ENCODE results near the gene ATP6AP1.

Gene ATP6AP1

GRCh38 chrX:154426916-154427770 is 1.3 kb upstream of the ATP6AP1 start:
- no peak overlapping the region for H3K14ac ChIP-seq (ENCODE audit: low read length)

GRCh38 chrX:154429711-154430110 is 1.2 kb downstream of the ATP6AP1 start:
- Histone ChIP-seq H3K4me1 (ENCODE audit: control insufficient read depth in 2 of 2, insufficient read depth in 1 of 2, low read depth in 1 of 2, low read length in 2 of 2) (peaks cover 0 to 6% of the 10 kb centered on the region in 2 donors), H3K79me1 (ENCODE audit: low read depth, low read length) (peaks cover 11% of the 10 kb centered on the region), H2BK5ac (ENCODE audit: low read length) (no peak overlapping the region), H3K23ac (ENCODE audit: low read depth, low read length, poor library complexity) (no peak overlapping the region), H2AK5ac (ENCODE audit: low read depth, low read length) (no peak overlapping the region), H4K91ac (ENCODE audit: low read depth, low read length, poor library complexity) (no peak overlapping the region), H3K4ac (ENCODE audit: low read length) (no peak overlapping the region), H4K8ac (ENCODE audit: low read depth, low read length) (no peak overlapping the region), H3K4me3 (ENCODE audit: low read length in 2 of 2) (no peak overlapping the region), H3K14ac (ENCODE audit: low read length) (no peak overlapping the region), H2BK15ac (ENCODE audit: low read length) (no peak overlapping the region), H3K4me2 (ENCODE audit: insufficient read depth, low read length, poor library complexity, severe bottlenecking) (no peak overlapping the region), H3K9ac (ENCODE audit: low read depth, low read length, poor library complexity) (no peak overlapping the region), H2AFZ (ENCODE audit: low read length) (no peak overlapping the region), H3K27me3 (ENCODE audit: control insufficient read depth in 3 of 3, insufficient read depth in 3 of 3, low read depth in 1 of 3, low read length in 3 of 3) (no peaks in the 10 kb centered on the region), H2BK120ac (ENCODE audit: low read depth, low read length) (no peak overlapping the region), H3K36me3 (replicated peaks in 1 of 2; ENCODE audit: control insufficient read depth in 2 of 2, insufficient read depth in 2 of 2, low read length in 2 of 2) (peaks cover 7 to 38% of the 10 kb centered on the region in 2 donors), H2BK12ac (ENCODE audit: low read length) (no peak overlapping the region), H3K9me3 (replicated peaks in 1 of 2; ENCODE audit: control insufficient read depth in 2 of 2, insufficient read depth in 1 of 2, low read depth in 1 of 2, low read length in 2 of 2) (no peaks in the 10 kb centered on the region), H3K18ac (ENCODE audit: low read length) (no peak overlapping the region), H3K27ac (replicated peaks; ENCODE audit: low read length) (no peak overlapping the region)
- no CpG with 5 or more reads among the region's 2 CpGs for WGBS, 2 donors (ENCODE audit: extremely low coverage in 2 of 2, insufficient read length in 2 of 2, insufficient replicate concordance in 1 of 2)
- DNase-seq (ENCODE audit: low spot score), result no peak

More at GRCh38 chrX:154426916-154427770, 1.3 kb upstream of the ATP6AP1 start:
- H3K23ac ChIP-seq (ENCODE audit: low read depth, low read length, poor library complexity), result no peak overlapping the region
- no peak overlapping the region for H3K27ac ChIP-seq (replicated peaks; ENCODE audit: low read length)
- no peak overlapping the region for H4K8ac ChIP-seq (ENCODE audit: low read depth, low read length)
- H3K4ac ChIP-seq (ENCODE audit: low read length), result no peak overlapping the region
- H2AFZ ChIP-seq (ENCODE audit: low read length), result no peak overlapping the region
- H3K4me1 ChIP-seq (ENCODE audit: control insufficient read depth in 2 of 2, insufficient read depth in 1 of 2, low read depth in 1 of 2, low read length in 2 of 2), result peaks cover 0 to 6% of the 10 kb centered on the region in 2 donors
- H4K91ac ChIP-seq (ENCODE audit: low read depth, low read length, poor library complexity), result no peak overlapping the region
- H3K4me3 ChIP-seq (ENCODE audit: low read length in 2 of 2), result no peak overlapping the region
- no peak overlapping the region for H2BK15ac ChIP-seq (ENCODE audit: low read length)
- H3K9me3 ChIP-seq (replicated peaks in 1 of 2; ENCODE audit: control insufficient read depth in 2 of 2, insufficient read depth in 1 of 2, low read depth in 1 of 2, low read length in 2 of 2), result no peaks in the 10 kb centered on the region
- peaks cover 0 to 12% of the 10 kb centered on the region in 2 donors for H3K36me3 ChIP-seq (replicated peaks in 1 of 2; ENCODE audit: control insufficient read depth in 2 of 2, insufficient read depth in 2 of 2, low read length in 2 of 2)
- H2BK5ac ChIP-seq (ENCODE audit: low read length), result no peak overlapping the region
- no peak for DNase-seq (ENCODE audit: low spot score)
- H3K79me1 ChIP-seq (ENCODE audit: low read depth, low read length), result peaks cover 9% of the 10 kb centered on the region
- H3K9ac ChIP-seq (ENCODE audit: low read depth, low read length, poor library complexity), result no peak overlapping the region
- no CpG with 5 or more reads among the region's 13 CpGs for WGBS, 2 donors (ENCODE audit: extremely low coverage in 2 of 2, insufficient read length in 2 of 2, insufficient replicate concordance in 1 of 2)
- no peak overlapping the region for H2BK120ac ChIP-seq (ENCODE audit: low read depth, low read length)
- no peaks in the 10 kb centered on the region for H3K27me3 ChIP-seq (ENCODE audit: control insufficient read depth in 3 of 3, insufficient read depth in 3 of 3, low read depth in 1 of 3, low read length in 3 of 3)
- H3K4me2 ChIP-seq (ENCODE audit: insufficient read depth, low read length, poor library complexity, severe bottlenecking), result no peak overlapping the region
- H2BK12ac ChIP-seq (ENCODE audit: low read length), result no peak overlapping the region
- no peak overlapping the region for H3K18ac ChIP-seq (ENCODE audit: low read length)
- no peak overlapping the region for H2AK5ac ChIP-seq (ENCODE audit: low read depth, low read length)

DNA sequence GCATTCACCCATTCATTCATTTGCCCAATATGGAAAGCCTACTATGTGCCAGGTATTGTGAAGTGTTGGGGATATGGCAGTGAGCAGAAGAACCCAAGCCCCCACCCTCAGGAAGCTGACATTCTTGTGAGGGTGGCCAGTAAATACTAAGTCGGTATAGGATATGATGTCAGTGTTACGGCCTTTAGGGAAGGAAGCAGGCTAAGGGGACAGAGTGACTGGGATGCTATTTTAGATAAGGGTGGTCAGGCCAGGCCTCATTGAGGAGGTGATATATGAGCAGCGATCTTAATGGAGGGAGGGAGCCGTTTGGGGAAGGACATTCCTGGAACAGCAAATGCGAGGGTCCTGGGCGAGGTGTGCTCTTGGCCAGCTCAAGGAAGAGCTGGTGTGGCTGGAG is 2.0 kb downstream of the ATP6AP1 start:
- Histone ChIP-seq H3K36me3 (replicated peaks in 1 of 2; ENCODE audit: control insufficient read depth in 2 of 2, insufficient read depth in 2 of 2, low read length in 2 of 2) (peaks cover 7 to 45% of the 10 kb centered on the region in 2 donors), H2BK15ac (ENCODE audit: low read length) (no peak overlapping the region), H3K27me3 (ENCODE audit: control insufficient read depth in 3 of 3, insufficient read depth in 3 of 3, low read depth in 1 of 3, low read length in 3 of 3) (no peaks in the 10 kb centered on the region), H2BK120ac (ENCODE audit: low read depth, low read length) (no peak overlapping the region), H2AFZ (ENCODE audit: low read length) (no peak overlapping the region), H4K8ac (ENCODE audit: low read depth, low read length) (no peak overlapping the region), H2BK12ac (ENCODE audit: low read length) (no peak overlapping the region), H3K18ac (ENCODE audit: low read length) (no peak overlapping the region), H3K4me1 (ENCODE audit: control insufficient read depth in 2 of 2, insufficient read depth in 1 of 2, low read depth in 1 of 2, low read length in 2 of 2) (peaks cover 0 to 6% of the 10 kb centered on the region in 2 donors), H3K27ac (replicated peaks; ENCODE audit: low read length) (no peak overlapping the region), H3K14ac (ENCODE audit: low read length) (no peak overlapping the region), H3K79me1 (ENCODE audit: low read depth, low read length) (peaks cover 11% of the 10 kb centered on the region), H3K9ac (ENCODE audit: low read depth, low read length, poor library complexity) (no peak overlapping the region), H3K23ac (ENCODE audit: low read depth, low read length, poor library complexity) (no peak overlapping the region), H2AK5ac (ENCODE audit: low read depth, low read length) (no peak overlapping the region), H3K4ac (ENCODE audit: low read length) (no peak overlapping the region), H4K91ac (ENCODE audit: low read depth, low read length, poor library complexity) (no peak overlapping the region), H2BK5ac (ENCODE audit: low read length) (no peak overlapping the region), H3K4me2 (ENCODE audit: insufficient read depth, low read length, poor library complexity, severe bottlenecking) (no peak overlapping the region), H3K9me3 (replicated peaks in 1 of 2; ENCODE audit: control insufficient read depth in 2 of 2, insufficient read depth in 1 of 2, low read depth in 1 of 2, low read length in 2 of 2) (no peaks in the 10 kb centered on the region), H3K4me3 (ENCODE audit: low read length in 2 of 2) (no peak overlapping the region)
- DNase-seq (ENCODE audit: low spot score), result no peak
- no CpG with 5 or more reads among the region's 6 CpGs for WGBS, 2 donors (ENCODE audit: extremely low coverage in 2 of 2, insufficient read length in 2 of 2, insufficient replicate concordance in 1 of 2)

DNA sequence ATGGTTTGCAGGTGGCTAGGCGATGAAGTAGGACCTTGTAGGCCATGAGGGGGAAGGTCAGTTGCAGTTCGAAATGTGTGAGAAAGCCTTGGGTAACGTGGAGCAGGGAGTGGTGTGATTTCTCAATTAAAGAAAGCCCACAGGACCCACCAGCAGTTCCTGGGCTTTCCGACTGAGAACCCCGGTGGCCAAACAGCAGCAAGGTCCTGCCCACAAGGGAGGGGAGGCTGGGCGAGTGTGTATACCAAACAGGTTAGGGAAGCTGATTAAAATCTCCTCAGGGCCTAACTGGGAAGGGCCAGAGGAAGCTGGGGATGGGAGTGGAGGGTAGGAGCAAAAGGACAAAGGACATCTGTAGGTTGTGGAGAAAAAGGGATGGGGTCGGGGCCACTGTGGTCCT is 2.4 kb downstream of the ATP6AP1 start:
- H3K27me3 ChIP-seq (ENCODE audit: control insufficient read depth in 3 of 3, insufficient read depth in 3 of 3, low read depth in 1 of 3, low read length in 3 of 3), result no peaks in the 10 kb centered on the region

More for the DNA sequence above, 2.4 kb downstream of the ATP6AP1 start:
- no CpG with 5 or more reads among the region's 7 CpGs for WGBS, 2 donors (ENCODE audit: extremely low coverage in 2 of 2, insufficient read length in 2 of 2, insufficient replicate concordance in 1 of 2)
- Histone ChIP-seq H3K4me3 (ENCODE audit: low read length in 2 of 2) (no peak overlapping the region), H3K4ac (ENCODE audit: low read length) (no peak overlapping the region), H2AK5ac (ENCODE audit: low read depth, low read length) (no peak overlapping the region), H3K9me3 (replicated peaks in 1 of 2; ENCODE audit: control insufficient read depth in 2 of 2, insufficient read depth in 1 of 2, low read depth in 1 of 2, low read length in 2 of 2) (no peaks in the 10 kb centered on the region), H3K4me2 (ENCODE audit: insufficient read depth, low read length, poor library complexity, severe bottlenecking) (no peak overlapping the region), H4K8ac (ENCODE audit: low read depth, low read length) (no peak overlapping the region), H3K23ac (ENCODE audit: low read depth, low read length, poor library complexity) (no peak overlapping the region), H3K36me3 (replicated peaks in 1 of 2; ENCODE audit: control insufficient read depth in 2 of 2, insufficient read depth in 2 of 2, low read length in 2 of 2) (peaks cover 7 to 49% of the 10 kb centered on the region in 2 donors), H3K9ac (ENCODE audit: low read depth, low read length, poor library complexity) (no peak overlapping the region), H3K18ac (ENCODE audit: low read length) (no peak overlapping the region), H3K27ac (replicated peaks; ENCODE audit: low read length) (no peak overlapping the region), H4K91ac (ENCODE audit: low read depth, low read length, poor library complexity) (no peak overlapping the region), H3K4me1 (ENCODE audit: control insufficient read depth in 2 of 2, insufficient read depth in 1 of 2, low read depth in 1 of 2, low read length in 2 of 2) (peaks cover 0 to 6% of the 10 kb centered on the region in 2 donors), H2BK15ac (ENCODE audit: low read length) (no peak overlapping the region), H2BK12ac (ENCODE audit: low read length) (no peak overlapping the region), H3K14ac (ENCODE audit: low read length) (no peak overlapping the region), H2BK5ac (ENCODE audit: low read length) (no peak overlapping the region), H2AFZ (ENCODE audit: low read length) (no peak overlapping the region), H3K79me1 (ENCODE audit: low read depth, low read length) (peaks cover 11% of the 10 kb centered on the region), H2BK120ac (ENCODE audit: low read depth, low read length) (no peak overlapping the region)
- no peak for DNase-seq (ENCODE audit: low spot score)

All from neuronal stem cell (in vitro differentiated cells).